Kidney glomerular epithelial cell (primary cell): ENCODE measurements around the gene CYP26C1.

Source experiments
- DNase-seq: peaks from one replicate; lab custom pipeline; 2025; lab: John Stamatoyannopoulos, UW

Gene CYP26C1

DNA sequence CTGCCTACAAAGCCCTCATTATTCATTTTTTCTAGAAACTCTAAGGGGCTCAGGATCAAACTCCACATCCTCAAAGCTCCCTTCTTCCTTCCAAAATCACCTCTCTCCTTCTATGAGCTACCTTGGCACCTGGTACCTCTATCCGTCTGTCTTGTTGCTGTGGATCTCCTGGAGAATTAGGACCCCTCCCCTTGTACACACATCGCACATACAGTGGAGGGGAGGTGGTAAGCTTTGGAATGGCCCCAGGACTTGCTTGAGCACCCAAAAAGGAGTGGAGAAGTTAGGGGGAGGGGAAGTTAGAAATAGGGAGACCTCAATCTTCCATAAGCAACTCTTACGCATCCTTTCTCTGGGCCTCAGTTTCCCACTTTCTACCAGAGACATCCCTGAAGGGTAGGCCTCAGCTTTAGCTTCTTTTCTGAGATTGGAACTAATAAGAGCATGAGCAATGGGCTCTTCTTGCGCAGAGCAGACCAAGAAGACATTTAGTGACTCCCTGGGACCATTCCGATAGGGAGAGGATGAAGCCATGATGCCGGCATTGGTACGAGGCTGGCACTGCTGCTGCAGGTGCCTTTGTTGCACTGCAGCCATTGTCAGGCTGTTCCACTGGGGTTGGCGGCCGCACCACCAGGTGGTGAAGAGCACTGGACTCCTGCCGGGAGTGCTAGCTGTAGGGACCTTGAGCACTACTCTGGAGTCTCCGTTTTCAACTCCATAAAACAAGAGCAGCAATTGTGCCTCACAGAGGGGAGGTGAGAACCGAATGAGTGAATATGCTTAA lies 4.5 kb downstream of the CYP26C1 start:
- DNase-seq, result no peak

GRCh38 chr10:93065675-93066543 lies 5.3 kb downstream of the CYP26C1 start:
- DNase-seq, result no peak

- DNase-seq, result no peak
These were observed 5.9 kb downstream of the CYP26C1 start for GRCh38 chr10:93066544-93066913.

DNA sequence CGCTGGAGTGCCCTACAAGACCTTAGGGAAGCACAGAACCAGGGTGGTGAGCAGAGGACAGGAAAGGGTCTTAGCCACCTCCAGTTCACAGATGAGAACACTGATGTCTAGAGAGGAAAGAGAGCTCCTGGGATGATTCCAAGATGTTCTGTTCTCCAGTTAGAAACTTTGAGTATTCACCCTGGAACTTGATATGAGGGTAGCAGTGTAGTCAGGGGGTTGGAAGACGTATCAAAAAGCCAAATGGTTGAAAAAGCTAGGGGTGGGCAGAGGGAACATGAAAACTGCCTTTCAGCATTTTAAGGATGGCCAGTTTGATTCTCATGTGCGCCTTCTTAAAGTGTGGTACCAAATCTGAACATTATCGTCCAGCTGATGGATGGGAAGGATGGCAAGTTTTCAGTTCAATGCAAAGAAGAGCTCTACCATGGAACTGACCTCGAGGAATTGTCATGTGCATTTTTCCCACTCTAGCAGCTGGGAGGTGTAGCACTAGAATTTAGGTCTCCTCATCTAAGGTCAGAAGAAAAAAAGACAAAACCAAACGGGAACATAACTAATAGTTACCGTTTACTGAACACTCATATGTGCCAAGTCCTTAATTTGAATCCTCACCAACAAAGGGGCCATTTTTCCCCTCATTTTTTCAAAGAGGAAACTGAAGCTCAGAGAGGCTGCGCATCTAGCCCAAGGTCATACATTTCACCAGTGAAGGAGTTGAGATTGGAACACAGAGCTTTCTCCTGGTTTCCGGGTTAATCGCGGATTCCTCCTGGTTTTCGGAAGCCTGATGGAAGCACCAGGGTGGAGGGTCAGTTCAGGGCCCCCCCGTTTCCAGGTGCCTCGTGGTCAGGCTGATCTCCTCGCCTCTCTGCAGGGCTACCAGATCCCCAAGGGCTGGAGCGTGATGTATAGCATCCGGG lies 7.1 kb downstream of the CYP26C1 start:
- DNase-seq, result no peak

DNA sequence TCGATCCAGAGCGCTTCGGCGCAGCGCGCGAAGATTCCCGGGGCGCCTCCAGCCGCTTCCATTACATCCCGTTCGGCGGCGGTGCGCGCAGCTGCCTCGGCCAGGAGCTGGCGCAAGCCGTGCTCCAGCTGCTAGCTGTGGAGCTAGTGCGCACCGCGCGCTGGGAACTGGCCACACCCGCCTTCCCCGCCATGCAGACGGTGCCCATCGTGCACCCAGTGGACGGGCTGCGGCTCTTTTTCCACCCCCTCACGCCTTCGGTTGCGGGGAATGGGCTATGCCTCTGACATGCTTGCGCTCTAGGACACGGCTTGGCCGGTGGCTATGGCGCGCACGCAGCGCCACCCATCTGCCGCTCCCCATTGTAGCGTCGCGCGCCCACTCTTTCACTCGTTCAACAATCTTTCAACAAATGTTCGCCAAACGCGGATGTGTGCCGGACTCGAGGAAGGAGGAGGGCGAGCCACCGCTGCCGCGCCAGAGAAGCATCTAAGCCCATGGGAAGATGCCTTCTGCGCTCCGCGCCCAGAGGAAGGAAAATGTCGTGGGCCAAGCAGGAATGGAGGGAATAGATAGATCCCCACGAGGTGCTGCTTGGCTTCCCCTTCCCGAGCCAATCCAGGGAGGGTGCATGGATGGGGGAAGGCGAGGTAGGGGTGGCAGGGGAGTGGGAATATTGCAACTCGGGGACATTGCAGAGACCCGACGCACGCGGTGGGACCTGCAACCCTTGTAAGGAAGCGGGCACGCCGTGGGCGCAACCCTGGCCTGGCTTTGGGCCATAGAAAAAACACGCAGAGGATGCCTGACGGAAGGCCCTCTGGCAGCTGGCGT lies 8.0 kb downstream of the CYP26C1 start:
- DNase-seq, result no peak

DNA sequence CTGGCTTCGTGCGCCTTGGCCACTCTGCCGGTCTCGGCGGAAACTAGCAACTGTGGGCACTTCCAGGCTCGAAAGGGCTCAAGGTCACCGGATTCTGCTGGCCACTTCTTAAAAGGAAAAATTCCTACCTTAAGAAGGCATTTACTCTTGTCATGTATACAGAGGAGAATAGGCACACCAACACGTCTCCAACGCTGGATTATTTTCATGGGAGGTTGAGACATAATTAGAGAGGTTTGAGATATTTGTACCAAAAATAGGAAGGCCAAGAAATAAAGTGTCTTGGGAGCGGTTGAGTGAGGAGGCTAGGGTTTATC lies 8.6 kb downstream of the CYP26C1 start:
- no peak for DNase-seq

DNA sequence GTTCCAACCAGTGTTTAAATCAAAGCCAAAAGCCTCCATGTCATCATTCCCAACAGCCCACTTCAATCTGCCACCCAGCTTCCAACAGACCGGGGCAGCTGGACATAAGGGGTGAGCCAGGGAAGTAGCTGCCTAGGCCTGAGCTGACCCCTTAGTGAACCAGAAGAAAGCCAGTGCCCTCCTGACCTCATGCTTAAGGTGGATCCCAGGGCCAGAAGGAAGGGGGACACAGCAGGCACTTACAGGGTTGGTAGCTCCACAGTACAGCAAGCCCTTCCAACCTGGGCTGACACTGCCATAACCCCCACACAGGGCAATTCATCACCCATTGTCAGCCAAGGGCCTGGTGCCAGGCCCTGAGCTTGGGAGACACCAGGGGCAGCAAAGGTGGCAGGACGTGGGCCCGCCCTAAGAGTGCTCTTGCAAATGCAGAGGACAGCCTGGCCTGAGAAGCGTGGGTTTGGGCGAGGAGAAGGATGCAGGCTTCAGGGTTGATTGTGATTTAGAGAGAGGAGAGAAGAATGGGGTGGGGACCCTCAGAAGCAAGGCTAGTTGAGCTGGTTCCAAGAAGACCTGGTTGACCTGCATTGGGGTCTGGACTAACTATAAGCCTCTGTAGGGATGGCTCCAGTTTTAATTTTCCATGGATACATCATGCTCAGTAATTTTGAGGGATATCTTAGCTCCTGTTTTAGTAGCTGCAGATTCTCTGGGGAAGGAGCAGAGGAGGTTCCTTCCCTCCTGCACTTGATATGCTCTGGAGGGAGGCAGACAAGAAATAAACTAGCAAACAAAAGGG lies 10.0 kb downstream of the CYP26C1 start:
- no peak for DNase-seq

GRCh38 chr10:93071177-93071472 lies 10.5 kb downstream of the CYP26C1 start:
- DNase-seq, result no peak

- no peak for DNase-seq
These were observed 11.2 kb downstream of the CYP26C1 start for GRCh38 chr10:93071674-93072224.

DNA sequence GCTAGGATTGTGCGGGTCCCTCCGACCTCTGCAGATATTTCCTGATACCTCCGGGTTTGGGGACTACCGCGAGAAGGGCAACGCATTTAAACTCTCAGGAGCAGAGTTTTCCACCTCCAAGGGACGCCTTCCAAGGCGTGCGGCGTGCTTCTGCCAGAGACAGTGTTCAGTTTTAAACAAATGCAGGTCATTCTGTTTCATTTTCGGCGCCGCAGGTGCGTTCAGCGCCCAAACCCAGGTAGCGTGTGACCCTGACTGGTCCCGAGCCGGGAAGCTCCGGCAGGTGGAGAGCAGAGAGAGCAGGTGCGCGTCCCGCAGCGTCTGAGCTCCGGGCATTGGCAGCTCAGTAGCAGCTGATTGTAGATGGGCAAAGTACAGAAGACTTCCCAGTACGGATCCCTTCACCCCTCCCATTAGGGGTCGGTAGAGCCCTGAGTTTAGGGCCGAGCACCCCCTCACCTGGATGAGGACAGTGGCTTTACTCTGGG lies 11.7 kb downstream of the CYP26C1 start:
- DNase-seq, result no peak

- no peak for DNase-seq
These were observed 12.3 kb downstream of the CYP26C1 start for GRCh38 chr10:93072713-93073538.

DNA sequence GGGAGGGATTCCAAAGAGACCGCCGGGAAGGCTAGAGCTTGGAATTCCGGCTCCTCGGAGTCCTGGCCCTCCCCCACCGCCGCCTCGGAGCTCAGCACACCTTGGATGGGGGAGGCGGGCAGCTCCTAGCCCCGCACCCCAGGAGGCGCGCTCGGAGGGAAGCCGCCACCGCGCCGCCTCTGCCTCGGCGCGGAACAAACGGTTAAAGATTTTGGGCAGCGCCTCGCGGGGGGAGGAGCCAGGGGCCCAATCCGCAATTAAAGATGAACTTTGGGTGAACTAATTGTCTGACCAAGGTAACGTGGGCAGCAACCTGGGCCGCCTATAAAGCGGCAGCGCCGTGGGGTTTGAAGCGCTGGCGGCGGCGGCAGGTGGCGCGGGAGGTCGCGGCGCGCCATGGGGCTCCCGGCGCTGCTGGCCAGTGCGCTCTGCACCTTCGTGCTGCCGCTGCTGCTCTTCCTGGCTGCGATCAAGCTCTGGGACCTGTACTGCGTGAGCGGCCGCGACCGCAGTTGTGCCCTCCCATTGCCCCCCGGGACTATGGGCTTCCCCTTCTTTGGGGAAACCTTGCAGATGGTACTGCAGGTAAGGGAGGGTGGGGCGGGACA lies 13.0 kb downstream of the CYP26C1 start, which contains the start of gene CYP26A1:
CYP26A1 (plus strand) TSS at position 355 of the 608 bp plus-strand sequence; CDS start at position 397, 42 bp downstream.
- no peak for DNase-seq

GRCh38 chr10:93074147-93074596 lies 13.6 kb downstream of the CYP26C1 start:
- peak; percentile 30 for DNase-seq

DNA sequence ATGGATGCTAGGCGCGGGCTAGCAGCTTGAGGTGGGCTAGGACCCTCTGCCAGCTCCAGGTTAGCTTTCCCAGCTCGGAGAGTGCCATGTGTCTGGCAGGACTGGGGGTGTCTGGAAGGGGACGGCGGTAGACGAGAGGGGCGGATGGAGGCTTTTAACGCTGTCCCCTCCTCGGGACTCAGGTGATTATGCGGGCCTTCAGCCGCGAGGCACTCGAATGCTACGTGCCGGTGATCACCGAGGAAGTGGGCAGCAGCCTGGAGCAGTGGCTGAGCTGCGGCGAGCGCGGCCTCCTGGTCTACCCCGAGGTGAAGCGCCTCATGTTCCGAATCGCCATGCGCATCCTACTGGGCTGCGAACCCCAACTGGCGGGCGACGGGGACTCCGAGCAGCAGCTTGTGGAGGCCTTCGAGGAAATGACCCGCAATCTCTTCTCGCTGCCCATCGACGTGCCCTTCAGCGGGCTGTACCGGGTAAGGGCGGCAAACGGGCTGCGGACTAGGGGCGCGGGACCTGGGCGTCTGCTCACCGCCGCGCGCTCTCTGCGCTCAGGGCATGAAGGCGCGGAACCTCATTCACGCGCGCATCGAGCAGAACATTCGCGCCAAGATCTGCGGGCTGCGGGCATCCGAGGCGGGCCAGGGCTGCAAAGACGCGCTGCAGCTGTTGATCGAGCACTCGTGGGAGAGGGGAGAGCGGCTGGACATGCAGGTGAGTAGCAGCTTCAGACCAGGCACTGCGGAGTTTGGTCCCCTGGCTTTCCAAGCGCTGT lies 14.2 kb downstream of the CYP26C1 start:
- no peak for DNase-seq

DNA sequence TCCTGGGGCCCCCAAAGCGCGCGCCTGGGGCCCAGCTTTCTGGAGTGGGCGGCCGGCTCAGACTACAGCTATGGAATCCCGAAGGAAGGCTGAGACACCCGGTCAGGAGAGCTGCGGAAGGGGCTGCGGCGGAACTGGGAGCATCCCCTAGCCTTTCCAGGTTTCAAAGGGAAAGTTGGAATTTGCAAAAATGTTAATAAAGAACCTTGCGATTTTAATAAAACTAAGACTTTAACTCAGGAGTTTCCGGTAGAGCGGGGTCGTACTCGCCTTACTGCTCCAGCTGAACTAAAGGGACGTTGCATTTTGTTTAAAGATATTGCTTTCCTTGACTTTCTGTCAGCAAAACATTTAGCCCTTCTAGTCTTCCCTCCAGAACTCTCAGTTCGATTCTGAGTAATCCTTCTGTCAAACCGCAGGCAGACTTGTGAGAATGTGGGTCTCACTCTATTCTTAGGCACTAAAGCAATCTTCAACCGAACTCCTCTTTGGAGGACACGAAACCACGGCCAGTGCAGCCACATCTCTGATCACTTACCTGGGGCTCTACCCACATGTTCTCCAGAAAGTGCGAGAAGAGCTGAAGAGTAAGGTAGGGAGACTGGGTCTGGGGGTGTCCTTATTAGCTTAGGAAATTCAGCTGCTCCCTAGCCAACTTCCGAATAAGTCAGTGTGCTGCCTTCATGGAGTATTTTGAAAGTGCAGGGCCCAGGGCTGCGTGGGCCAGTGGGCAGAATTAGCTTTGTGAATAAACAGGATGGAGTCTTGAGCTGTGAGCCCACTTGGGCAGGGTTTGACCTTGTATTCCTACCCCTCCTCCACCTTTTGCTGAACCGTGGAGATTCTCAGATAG lies 15.0 kb downstream of the CYP26C1 start:
- DNase-seq, result no peak

DNA sequence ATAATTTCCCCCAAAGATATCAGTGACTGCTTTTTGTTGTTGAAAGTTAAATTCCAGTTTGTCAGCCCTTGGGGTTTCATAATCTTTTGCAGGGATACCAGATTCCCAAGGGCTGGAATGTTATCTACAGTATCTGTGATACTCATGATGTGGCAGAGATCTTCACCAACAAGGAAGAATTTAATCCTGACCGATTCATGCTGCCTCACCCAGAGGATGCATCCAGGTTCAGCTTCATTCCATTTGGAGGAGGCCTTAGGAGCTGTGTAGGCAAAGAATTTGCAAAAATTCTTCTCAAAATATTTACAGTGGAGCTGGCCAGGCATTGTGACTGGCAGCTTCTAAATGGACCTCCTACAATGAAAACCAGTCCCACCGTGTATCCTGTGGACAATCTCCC lies 16.3 kb downstream of the CYP26C1 start:
- no peak for DNase-seq

DNA sequence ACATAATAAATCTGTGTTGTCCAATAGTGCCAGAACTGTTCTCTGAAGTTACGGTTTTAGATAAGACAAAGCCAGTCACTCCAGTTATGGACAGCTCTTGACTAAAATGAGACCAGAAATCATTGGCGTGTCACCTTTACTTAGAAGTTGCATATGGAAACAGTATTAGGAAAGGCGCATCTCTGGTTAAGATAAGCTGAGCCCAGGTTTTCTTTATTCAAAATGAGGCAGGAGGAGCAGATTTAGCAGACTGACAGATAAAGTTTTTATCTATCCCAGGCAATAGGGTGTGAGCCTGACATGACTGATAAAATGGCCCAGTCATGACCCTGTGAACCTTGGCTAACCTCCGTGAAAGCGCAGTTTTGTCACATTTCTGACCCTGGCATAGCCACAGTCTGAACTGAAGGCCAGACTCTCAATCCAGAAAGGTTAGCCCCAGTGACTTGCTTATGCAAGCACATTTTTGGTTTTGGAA lies 17.3 kb downstream of the CYP26C1 start:
- DNase-seq, result no peak
